Neural cell (in vitro differentiated cells): ENCODE data around the gene BLM. TPM values are rescaled to one million over a fixed set of nuclear protein-coding genes. Genes with fewer than 3 reads are reported as not detected.
"Not testable (repeated sequence)": the region's sequence is repeated elsewhere in the genome, so short reads cannot be mapped to it uniquely, and the experiment has no call there.

ENCODE experiments used
- H2AFZ ChIP-seq: fragments of 200-600, 300-800 bp; sonication (generic), shearing (Covaris generic); 2 replicates; pipeline ENCODE4 v1.6.0; 2014; ENCODE audit warnings: low read depth, mild to moderate bottlenecking, antibody characterized with exemption, low read length, moderate library complexity
- H3F3A ChIP-seq: fragments of 200-600 bp; shearing (Covaris generic); 2 replicates; pipeline ENCODE4 v1.6.1; 2016; ENCODE audit warnings: mild to moderate bottlenecking, moderate library complexity, mixed read lengths, antibody characterized with exemption, low read length; ENCODE audit not compliant: insufficient read depth, poor library complexity, severe bottlenecking
- H3K27ac ChIP-seq: fragments of 200-600, 300-800 bp; sonication (generic), shearing (Covaris generic); 2 replicates; pipeline ENCODE4 v1.5.1; 2014; ENCODE audit warnings: mild to moderate bottlenecking, low read length, moderate library complexity
- H3K27me3 ChIP-seq: fragments of 300-800, 200-600 bp; sonication (generic), shearing (Covaris generic); 2 replicates; pipeline ENCODE4 v1.6.0; 2014; ENCODE audit warnings: mild to moderate bottlenecking, low read depth, low read length, moderate library complexity; ENCODE audit not compliant: insufficient read depth
- H3K36me3 ChIP-seq: fragments of 300-800, 200-600 bp; sonication (generic), shearing (Covaris generic); 2 replicates; pipeline ENCODE4 v1.5.1; 2014; ENCODE audit warnings: mild to moderate bottlenecking, antibody characterized with exemption, low read length, moderate library complexity; ENCODE audit not compliant: insufficient read depth
- H3K4me2 ChIP-seq: fragments of 300-800, 200-600 bp; sonication (generic), shearing (Covaris generic); 2 replicates; pipeline ENCODE4 v1.6.0; 2014; ENCODE audit warnings: mild to moderate bottlenecking, low read length
- H3K4me3 ChIP-seq: fragments of 300-800, 200-600 bp; sonication (generic), shearing (Covaris generic); 2 replicates; pipeline ENCODE4 v1.5.1; 2014; ENCODE audit warnings: mild to moderate bottlenecking, low read length, moderate library complexity
- H3K79me2 ChIP-seq: fragments of 200-600 bp; shearing (Covaris generic); replicated peaks from 2 replicates; pipeline ENCODE4 v1.6.0; 2014; ENCODE audit warnings: mild to moderate bottlenecking, low read length, moderate library complexity; ENCODE audit not compliant: insufficient read depth
- H3K9ac ChIP-seq: fragments of 300-800, 200-600 bp; sonication (generic), shearing (Covaris generic); 2 replicates; pipeline ENCODE4 v1.6.1; 2016; ENCODE audit warnings: mild to moderate bottlenecking, low read length, mixed read lengths
- H3K9me2 ChIP-seq: fragments of 200-600 bp; shearing (Covaris generic); 2 replicates; pipeline ENCODE4 v1.6.1; 2016; ENCODE audit warnings: mild to moderate bottlenecking, low read length, mixed read lengths; ENCODE audit not compliant: insufficient read depth
- H3K9me3 ChIP-seq: fragments of 200-600, 300-800 bp; sonication (generic), shearing (Covaris generic); 2 replicates; pipeline ENCODE4 v1.6.1; 2016; ENCODE audit warnings: mild to moderate bottlenecking, mixed run types, low read length, moderate library complexity, mixed read lengths
- H4K20me1 ChIP-seq: fragments of 200-600 bp; shearing (Covaris generic); 2 replicates; pipeline ENCODE4 v1.6.1; 2016; ENCODE audit warnings: mild to moderate bottlenecking, mixed run types; ENCODE audit not compliant: insufficient read depth
- EP300 ChIP-seq: fragments of 450-650 bp; conservative IDR thresholded peaks from 2 replicates; pipeline ENCODE4 v1.6.1; 2014; ENCODE audit warnings: antibody characterized with exemption, mild to moderate bottlenecking, moderate library complexity; ENCODE audit not compliant: poor library complexity, severe bottlenecking
- EZH2 ChIP-seq: fragments of 200-600, 300-800 bp; shearing (Covaris generic), sonication (generic); IDR thresholded peaks from 2 replicates; pipeline ENCODE4 v1.6.1; 2014; ENCODE audit warnings: antibody characterized with exemption, low read length, borderline replicate concordance, mild to moderate bottlenecking; ENCODE audit not compliant: insufficient read depth, poor library complexity, severe bottlenecking
- MXI1 ChIP-seq: fragments of 450-650 bp; conservative IDR thresholded peaks from 2 replicates; pipeline ENCODE4 v1.6.1; 2014; ENCODE audit warnings: antibody characterized with exemption, mild to moderate bottlenecking; ENCODE audit not compliant: poor library complexity, severe bottlenecking
- POLR2AphosphoS5 ChIP-seq: IDR thresholded peaks from 2 replicates; pipeline ENCODE4 v1.6.1; 2012
- RAD21 ChIP-seq: fragments of 450-650 bp; conservative IDR thresholded peaks from 2 replicates; pipeline ENCODE4 v1.6.1; 2014; ENCODE audit warnings: antibody characterized with exemption, mild to moderate bottlenecking, moderate library complexity
- REST ChIP-seq: IDR thresholded peaks from 2 replicates; pipeline ENCODE4 v1.6.1; 2012; ENCODE audit warnings: borderline replicate concordance
- SMC3 ChIP-seq: fragments of 450-650 bp; conservative IDR thresholded peaks from 2 replicates; pipeline ENCODE4 v1.6.1; 2014; ENCODE audit warnings: antibody characterized with exemption, mild to moderate bottlenecking, moderate library complexity; ENCODE audit not compliant: poor library complexity
- TAF1 ChIP-seq: IDR thresholded peaks from 2 replicates; pipeline ENCODE4 v1.6.1; 2012; ENCODE audit warnings: low read depth
- polyA plus RNA-seq: library from polyadenylated mRNA; depleted of rRNA; stranded (reverse); fragments of >200 nt; gene quantifications from 2 replicates; pipeline ENCODE4 v1.2.3, GENCODE V29; 2014
- TF ChIP-seq, protein P1 (sequence below): fragments of 450-650 bp; IDR thresholded peaks from 2 replicates; pipeline ENCODE4 v1.5.1; 2014; ENCODE audit warnings: antibody characterized with exemption, mild to moderate bottlenecking, moderate library complexity; ENCODE audit not compliant: poor library complexity, severe bottlenecking

Gene BLM
- polyA plus RNA-seq, 1 donor from 2014 or later = 4.5 TPM

DNA sequence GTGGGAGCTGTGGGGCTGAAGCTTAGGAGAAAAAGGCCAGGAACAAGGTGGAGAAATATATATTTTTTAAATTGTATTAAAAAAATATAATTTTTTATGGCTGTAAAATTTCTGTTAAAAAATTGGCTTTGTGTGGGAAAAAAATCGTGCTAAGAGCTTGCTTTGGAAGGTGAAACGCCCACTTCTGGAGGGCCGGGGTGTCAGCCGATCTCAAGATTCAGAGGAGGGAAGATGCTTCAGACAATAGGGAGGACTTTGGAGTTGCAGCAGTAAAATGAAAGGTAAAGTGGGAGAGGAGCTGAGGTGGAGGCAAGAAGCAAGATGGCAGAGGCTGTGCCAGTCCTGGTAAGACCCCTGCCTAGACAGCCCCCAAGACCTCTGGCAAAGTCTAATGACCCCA, 45.9 kb upstream of the BLM start:
- H3K4me3 ChIP-seq = no peak overlapping the region
- H3K27me3 ChIP-seq = no peaks in the 10 kb centered on the region
- H3K9me3 ChIP-seq = no peaks in the 10 kb centered on the region
- H4K20me1 ChIP-seq = no peaks in the 10 kb centered on the region
- H3K4me2 ChIP-seq = no peak overlapping the region
- no peak for TF ChIP-seq REST
- no peak for TF ChIP-seq EP300
- TF ChIP-seq POLR2AphosphoS5 = no peak
- TF ChIP-seq TAF1 = no peak
- no peak for TF ChIP-seq MXI1
- TF ChIP-seq, protein P1, sequence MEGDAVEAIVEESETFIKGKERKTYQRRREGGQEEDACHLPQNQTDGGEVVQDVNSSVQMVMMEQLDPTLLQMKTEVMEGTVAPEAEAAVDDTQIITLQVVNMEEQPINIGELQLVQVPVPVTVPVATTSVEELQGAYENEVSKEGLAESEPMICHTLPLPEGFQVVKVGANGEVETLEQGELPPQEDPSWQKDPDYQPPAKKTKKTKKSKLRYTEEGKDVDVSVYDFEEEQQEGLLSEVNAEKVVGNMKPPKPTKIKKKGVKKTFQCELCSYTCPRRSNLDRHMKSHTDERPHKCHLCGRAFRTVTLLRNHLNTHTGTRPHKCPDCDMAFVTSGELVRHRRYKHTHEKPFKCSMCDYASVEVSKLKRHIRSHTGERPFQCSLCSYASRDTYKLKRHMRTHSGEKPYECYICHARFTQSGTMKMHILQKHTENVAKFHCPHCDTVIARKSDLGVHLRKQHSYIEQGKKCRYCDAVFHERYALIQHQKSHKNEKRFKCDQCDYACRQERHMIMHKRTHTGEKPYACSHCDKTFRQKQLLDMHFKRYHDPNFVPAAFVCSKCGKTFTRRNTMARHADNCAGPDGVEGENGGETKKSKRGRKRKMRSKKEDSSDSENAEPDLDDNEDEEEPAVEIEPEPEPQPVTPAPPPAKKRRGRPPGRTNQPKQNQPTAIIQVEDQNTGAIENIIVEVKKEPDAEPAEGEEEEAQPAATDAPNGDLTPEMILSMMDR = no peak
- TF ChIP-seq SMC3 = no peak
- TF ChIP-seq EZH2 = no peak
- TF ChIP-seq RAD21 = no peak
- H3F3A ChIP-seq = no peaks in the 10 kb centered on the region
- H3K36me3 ChIP-seq = no peaks in the 10 kb centered on the region
- no peaks in the 10 kb centered on the region for H3K9me2 ChIP-seq
- H3K79me2 ChIP-seq = no peaks in the 10 kb centered on the region
- no peak overlapping the region for H3K27ac ChIP-seq
- no peak overlapping the region for H2AFZ ChIP-seq
- H3K9ac ChIP-seq = no peak overlapping the region

- not testable (repeated sequence) for H3K79me2 ChIP-seq, H3K27me3 ChIP-seq, H3K4me3 ChIP-seq, H4K20me1 ChIP-seq, H3K36me3 ChIP-seq, H3K9ac ChIP-seq, H3K9me3 ChIP-seq, H3F3A ChIP-seq, H3K4me2 ChIP-seq, H3K9me2 ChIP-seq, H2AFZ ChIP-seq, H3K27ac ChIP-seq
These were observed 43.8 kb upstream of the BLM start for GRCh38 chr15:90673357-90673756.

- Histone ChIP-seq H3K79me2 (no peaks in the 10 kb centered on the region), H3K4me3 (no peak overlapping the region), H3F3A (no peaks in the 10 kb centered on the region), H3K9ac (no peak overlapping the region), H3K27me3 (no peaks in the 10 kb centered on the region), H3K27ac (no peak overlapping the region), H3K36me3 (no peaks in the 10 kb centered on the region), H2AFZ (no peak overlapping the region), H3K9me2 (no peaks in the 10 kb centered on the region), H3K4me2 (no peak overlapping the region), H3K9me3 (no peaks in the 10 kb centered on the region), H4K20me1 (no peaks in the 10 kb centered on the region)
- no peak for TF ChIP-seq EP300
- no peak for TF ChIP-seq RAD21
- TF ChIP-seq POLR2AphosphoS5 = no peak
- no peak for TF ChIP-seq MXI1
- no peak for TF ChIP-seq TAF1
- TF ChIP-seq, protein P1 = no peak
- TF ChIP-seq SMC3 = no peak
These were observed 42.7 kb upstream of the BLM start for GRCh38 chr15:90674476-90674875.
